ENCODE results near the gene SYT1.
"Not testable (repeated sequence)": the region's sequence is repeated elsewhere in the genome, so short reads cannot be mapped to it uniquely, and the experiment has no call there.

SYT1 gene

DNA sequence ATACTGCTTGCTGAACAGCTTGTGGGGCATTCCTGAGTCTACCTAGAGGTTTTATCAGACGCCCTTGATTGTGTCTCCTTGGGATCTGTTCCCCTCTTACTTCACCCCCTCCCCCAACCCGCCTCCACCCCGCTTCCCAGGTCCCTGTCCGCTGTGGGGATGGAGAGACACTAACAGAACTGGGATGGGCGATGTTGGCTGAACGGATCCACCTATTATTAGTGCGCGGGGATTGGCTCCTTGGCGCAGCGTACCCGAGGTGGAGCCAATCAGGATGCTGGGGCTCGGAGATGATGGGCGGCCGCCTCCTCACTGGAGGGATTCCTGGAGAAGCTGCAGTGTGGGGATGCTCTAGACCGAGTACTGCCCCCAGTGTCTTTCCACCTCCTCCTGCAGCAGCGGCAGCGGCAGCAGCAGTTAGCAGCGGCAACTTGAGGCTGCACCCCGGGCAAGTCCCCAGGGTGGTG is at the start of gene SYT1:
SYT1 (plus strand) TSS at position 372 of the 467 bp plus-strand sequence.
- DNase-seq, result peak; percentile 82

DNA sequence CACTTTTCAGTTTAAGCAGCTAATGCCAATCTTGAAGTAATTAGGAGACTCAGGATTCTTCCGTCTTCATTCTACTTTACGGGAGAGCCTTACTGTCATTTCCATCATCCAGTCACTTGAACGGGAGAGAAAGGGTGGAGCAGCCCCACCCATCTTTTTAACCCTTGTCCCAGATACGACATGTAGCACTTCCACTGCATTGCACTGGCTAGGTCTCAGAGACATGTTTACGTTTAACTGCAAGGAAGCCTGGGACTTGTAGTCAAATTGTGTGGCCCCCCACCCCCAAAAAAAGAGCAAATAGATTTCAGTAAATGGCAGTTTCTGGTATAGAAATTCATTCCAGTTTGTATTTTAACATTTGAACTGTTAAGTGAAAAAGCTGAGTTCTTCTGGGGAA is 46.1 kb upstream of the SYT1 start:
- DNase-seq, result no peak

DNA sequence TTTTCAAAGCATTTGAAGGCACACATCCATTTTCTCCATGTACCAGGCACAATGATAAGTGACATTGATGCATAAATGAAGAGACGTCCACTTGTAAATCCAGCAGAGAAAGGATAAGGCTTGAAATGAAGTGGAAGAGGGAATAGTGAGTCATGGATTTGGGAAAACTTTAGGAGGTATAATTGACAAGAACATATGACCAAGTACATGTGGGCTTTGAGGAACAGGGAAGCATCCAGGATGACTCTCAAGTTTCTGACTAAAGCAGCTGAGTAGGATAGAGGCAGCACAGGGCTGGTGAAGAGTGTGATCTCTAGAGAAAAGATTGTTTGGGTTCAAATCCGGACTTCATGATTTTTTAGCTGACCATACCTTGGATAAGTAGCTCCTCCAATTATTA is 43.6 kb upstream of the SYT1 start:
- no peak for DNase-seq

DNA sequence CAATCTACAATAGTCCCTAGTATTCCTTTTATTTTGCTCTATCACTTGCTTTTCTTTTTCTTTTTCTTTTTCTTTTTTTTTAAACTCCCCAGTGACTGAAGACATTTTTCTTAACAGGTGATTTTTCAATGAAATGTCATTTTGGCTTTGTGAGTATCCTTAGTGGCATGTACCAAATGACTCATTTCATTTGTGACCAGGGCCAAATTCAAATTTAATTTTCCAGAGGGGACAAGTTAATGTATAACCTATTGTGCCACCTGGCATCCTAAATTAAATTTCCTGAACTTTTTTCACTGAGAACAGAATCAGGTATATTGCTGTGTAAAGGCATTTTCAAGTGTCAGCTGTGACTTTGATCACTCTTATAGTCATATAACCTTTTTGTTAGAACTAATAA is 39.7 kb upstream of the SYT1 start:
- DNase-seq, result no peak

DNA sequence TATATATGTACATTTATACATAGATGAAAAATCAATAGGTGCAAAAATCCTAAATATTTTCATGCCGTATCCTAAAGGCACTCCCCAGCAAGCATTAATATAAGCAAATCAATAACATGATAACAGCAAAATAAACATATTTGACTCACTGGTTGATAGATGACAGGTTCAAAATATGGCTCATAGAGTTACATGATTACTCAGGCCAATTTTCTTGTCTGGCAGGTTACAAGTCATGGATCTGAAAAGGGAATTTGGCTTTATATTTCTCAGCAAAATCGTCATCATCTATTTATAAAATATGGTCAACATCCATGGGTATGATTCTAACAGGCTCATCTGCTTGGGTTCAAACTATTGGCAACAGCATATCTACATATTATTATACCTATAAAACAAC is 34.9 kb upstream of the SYT1 start:
- DNase-seq, result no peak

DNA sequence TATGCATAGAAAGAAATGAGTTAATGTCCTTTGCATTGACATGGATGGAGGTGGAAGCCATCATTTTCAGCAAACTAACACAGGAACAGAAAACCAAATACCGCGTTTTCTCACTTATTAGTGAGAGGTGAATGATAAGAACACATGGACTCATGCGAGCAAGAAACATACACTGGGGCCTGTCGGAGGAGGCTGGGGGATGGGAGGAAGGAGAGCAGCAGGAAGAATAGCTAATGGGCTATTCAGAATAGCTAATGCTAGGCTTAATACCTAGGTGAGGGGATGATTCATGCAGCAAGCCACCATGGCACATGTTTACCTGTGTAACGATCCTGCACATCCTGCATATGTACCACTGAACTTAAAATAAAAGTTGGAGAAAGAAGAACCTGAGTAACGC is 29.1 kb upstream of the SYT1 start:
- DNase-seq, result no peak

DNA sequence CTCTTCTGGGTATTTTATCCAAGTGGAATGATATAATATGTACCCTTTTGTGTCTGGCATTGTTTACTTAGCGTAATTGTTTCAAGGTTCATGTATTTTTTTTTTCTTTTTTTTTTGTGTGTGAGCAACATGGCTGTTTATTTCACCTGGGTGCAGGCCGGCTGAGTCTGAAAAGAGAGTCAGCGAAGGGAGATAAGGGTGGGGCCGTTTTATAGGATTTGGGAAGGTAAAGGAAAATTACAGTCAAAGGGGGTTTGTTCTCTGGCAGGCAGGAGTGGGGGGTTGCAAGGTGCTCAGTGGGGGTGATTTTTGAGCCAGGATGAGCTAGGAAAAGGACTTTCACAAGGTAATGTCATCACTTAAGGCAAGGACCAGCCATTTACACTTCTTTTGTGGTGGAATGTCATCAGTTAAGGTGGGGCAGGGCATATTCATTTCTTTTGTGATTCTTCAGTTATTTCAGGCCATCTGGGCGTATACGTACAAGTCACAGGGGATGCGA is 24.0 kb upstream of the SYT1 start:
- not testable (repeated sequence) for DNase-seq

DNA sequence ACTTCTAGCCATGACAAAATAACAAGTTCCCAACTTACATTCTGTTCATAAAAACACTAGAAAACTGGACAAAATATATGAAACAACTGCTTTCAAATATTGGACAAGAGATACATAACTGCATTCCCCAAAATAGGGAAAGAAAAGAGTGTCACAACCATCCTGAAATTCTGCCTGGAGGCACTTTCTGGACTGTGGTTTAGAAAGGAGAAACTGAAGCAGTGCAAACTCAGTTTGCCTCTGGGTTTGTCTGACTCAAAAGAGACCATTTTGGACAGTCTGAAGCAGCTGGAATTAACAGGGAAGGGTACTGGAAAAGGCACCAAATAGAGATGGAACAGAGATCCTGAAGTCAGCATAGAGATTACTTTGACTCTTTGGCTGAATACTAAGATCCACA is 11.3 kb upstream of the SYT1 start:
- DNase-seq, result no peak

DNA sequence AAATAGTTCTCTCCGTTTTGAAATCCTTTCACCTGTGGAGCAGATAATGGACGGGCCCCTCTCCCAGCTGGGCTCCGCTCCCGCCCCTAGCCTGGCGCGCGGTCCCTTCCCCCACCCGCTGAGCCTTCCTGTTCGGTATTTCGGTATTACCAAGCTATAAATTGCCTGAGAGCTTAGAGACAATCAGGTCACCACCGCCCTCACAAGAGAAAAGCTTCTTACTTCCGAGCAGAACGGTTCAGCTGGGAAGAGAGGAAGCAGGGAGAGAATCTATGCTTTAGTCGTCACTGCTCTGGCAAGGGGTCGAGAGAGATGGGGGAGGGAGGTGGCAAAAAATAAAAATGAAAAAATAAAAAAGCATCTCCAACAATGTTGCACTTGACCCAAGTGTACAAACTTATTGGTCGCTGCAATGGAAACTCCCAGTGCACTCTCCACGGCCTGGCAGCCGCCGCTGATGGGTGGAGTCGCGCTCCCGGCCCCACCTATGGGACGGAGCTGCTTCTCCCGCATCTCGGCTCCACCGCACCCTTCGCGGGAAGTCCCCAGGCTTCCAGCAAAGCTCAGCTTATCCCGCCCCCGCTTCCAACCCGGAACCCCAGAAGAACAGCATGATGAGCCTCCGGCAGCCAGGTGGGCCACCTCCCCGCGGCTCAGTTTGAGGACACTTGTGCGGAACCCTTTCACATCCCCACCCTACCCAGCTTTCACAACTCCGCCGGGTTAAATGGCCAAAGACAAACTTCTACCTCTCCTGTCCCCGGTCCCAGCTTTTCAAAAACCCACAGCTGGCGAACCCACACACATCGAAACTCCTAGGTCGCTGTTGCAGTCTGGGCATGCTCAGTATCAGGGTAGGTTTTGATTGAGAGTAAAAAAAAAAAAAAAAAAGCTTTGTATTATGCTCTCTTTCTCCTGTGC is 832 bp upstream of the SYT1 start:
- peak; percentile 73 for DNase-seq

DNA sequence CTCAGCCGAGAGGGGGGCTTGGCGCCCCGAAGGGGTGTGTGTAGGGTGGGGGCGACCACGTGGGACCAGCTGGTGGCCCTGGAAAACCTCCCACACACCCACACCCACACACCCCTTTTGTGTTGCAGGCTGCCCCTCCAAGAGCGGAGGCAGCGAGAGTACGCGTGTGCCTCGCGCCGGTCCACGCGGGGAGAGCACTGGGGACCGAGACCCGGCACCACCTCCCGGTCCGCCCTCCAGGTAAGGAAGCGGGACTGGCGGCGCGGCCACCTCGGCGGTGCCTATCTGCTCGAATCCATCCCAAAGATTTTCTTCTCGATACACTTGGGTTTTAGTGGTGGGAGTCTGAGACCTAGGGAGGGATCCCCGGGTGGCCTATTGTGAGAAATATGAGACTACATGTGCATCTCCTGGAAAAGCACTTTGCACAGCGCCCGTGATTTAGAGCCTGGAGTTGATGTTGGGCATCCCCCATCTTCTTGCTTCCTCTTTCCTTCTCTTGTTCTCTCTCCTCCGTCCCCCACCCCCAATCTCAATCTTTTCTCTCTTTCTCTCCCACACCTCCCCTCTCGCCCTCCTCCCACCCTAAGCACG is 393 bp downstream of the SYT1 start:
- DNase-seq, result peak; percentile 49

DNA sequence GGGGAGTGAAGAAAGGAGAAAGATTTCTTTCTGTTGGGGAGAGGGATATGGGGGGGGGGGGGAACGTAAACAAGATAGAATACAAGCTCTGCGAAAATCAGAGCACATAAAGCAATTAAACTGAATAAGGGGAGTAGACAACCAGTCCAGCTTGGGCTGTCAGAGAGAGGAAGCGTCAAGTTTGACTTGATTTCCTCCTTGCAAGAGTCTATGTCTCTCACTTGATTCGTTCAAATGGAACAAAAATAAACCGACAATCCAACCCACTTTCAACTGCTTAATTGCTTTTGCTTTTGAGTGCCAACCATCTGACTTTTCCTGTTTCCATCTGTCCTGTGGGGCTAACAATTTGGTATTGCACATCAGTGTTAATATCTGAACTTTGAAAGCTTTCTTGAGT is 942 bp downstream of the SYT1 start:
- DNase-seq, result peak; percentile 18

DNA sequence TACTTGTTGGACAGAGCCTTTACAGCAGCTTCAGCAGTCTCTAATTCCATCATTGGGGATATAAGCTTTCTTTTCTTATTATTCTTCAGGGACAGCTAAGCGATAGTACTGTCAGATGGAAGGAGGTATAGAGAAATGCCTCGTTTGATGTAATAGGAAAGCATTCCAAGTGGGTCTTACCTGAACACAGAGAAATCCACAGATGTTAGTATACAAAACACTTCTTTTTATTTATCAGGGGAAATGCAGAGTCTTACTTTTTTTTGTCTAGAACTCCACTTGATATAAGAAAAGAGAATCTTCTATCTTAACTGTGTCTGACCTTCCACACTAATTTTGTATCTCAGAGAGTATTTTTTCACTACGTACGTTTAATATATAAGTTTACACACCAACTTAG is 1.9 kb downstream of the SYT1 start:
- DNase-seq, result no peak

DNA sequence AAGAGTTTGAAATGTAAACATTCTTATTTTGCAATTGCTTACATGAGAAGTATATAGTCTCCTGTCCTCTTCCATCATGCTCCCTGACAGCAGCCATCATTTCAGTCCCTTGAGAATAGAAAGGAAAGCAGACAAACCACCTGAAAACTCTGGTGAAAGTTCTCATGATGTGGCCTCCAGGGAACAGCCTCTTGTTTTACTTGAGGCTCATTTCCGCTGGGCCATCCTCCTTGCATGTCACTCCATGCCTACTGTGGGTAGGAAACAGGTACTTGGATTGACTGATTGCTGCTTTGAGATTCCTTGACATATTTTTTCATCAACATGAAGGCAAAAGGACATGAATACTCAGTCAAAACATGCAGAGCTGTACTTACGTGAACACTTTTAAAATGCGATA is 6.0 kb downstream of the SYT1 start:
- DNase-seq, result no peak

DNA sequence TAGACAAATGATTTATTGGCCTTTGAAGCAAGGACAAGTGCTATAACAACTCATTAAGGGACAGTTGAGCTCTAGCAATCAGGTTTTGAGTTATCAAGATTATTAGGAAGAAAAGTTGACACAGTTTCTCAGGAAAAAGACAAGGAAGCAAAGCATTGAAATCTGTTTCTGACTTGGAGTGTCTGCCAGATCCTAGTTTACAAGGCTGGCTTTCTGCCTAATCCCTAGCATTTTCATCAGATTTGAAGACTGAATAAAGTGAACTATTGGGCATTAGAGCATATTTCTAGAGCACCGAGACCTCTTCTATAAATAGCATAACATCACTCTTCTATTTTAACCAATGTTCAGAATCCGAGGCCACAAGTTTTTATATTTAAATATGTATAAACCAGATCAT is 7.0 kb downstream of the SYT1 start:
- peak; percentile 10 for DNase-seq

DNA sequence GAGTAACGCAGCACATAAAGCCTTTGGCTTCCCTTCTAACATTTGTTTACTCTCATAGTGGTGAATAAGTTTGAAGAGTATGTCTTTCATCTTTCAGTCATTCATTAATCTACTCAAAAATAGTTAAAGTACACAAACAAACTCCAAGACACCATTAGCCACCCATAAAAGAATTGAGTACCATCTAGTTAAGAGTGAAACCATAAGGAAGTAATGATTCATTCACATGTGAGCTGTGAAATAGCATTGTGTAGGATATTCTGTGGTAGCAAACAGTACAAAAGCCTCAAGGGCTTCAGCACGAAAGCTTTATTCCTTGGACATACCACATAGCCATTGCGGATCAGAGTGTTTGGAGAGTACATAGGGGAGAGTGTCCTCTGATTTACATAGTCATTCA is 13.9 kb downstream of the SYT1 start:
- peak; percentile 61 for DNase-seq

DNA sequence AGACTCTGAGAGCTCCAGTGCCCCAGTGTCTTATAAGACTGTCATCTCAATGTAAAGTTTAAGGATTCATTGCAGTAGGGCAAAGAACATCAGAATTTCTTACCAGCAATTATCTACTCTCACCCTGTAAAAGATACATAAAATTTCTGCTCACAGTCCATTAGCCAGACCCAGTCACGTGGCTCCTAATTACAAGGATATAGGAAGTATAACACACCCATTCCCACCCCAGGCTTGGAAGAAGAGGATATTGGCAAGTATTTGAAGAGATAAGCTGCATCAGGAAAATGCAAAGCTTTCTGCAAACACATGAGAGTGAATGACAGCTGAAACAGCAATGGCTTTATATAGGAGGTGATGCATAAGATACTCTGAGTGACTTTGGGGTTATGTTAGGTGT is 14.3 kb downstream of the SYT1 start:
- DNase-seq, result no peak

DNA sequence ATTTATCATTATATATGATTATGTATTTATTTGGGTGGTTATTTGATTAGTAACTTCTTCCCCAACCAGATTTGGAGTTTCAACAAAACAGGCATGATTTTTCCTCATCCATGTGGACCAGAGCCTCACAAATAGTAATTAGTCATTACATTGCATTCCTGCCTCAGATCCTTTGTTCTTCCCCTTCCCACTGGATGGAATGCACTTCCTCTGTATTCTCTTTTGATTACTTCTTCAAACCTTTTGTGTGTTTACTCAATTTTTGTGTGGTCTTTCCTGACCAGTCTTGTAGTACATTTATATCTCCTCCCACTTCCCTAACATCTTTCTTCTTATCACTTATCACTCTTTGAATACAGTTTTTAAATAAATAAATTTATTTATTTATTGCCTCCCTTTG is 15.5 kb downstream of the SYT1 start:
- DNase-seq, result no peak

DNA sequence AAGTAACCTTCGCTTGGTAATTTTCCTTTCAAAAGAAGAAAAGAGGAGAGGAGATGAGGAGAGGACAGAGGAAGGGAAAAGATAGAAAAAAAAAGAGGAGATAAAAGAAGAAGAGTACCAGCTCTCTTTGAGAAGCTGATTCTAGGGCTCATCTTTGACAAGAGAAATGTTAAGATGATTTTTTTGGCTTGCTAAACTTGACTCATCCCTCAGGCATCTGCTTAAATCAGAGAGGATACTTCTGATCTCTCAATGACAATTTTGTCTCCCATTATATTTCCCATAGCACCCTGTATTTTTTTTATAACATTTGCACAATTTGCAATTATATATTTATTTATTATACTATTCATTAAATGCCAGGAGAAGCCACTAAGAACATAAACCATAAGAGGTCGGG is 17.1 kb downstream of the SYT1 start:
- no peak for DNase-seq

DNA sequence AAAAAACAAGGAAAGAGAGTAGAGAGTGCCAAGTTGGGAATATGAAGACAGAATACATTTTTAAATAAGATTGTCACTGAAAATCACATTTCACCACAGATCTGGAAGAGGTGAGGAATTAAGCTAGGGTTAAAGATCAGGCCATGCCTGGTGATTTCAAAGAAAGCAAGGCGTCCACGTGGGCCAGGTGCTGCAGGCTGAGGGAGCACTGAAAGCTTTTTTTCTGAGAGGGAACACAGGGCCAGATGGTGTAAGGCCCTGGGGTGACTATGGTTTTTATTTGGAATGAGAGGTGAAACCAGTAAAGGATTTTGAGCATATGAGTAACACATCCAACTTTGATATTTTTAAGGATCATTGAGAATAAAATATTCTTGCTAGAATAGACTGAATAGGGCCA is 20.9 kb downstream of the SYT1 start:
- no peak for DNase-seq

DNA sequence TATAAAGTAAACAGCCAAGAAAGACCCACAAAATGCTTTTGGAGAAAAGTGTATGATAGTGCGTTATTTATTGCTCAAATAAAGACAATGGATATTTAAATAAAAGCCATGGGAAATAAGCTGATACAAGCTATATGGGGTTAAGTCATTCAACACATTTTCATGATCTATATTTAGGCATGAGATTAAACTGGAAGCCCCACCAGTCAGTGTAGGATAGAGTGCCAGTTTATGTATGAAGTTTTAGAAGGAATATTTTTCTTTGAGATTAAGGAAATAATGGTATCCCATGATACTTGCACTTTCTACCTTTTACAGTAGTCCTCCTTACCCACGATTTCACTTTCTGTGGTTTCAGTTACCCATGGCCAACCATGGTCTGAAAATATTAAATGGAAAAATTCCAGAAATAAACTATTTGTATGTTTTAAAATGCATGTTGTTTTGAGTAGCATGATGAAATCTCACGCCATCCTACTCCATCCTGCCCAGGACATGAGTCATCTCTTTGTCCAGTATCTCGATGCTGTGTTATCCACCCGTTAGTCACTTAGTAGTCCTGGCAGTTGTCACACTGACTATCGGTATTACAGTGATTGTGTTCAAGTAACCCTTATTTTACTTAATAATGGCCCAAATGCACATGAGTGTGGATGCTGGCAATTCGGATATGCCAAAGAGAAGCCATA is 22.3 kb downstream of the SYT1 start:
- no peak for DNase-seq

DNA sequence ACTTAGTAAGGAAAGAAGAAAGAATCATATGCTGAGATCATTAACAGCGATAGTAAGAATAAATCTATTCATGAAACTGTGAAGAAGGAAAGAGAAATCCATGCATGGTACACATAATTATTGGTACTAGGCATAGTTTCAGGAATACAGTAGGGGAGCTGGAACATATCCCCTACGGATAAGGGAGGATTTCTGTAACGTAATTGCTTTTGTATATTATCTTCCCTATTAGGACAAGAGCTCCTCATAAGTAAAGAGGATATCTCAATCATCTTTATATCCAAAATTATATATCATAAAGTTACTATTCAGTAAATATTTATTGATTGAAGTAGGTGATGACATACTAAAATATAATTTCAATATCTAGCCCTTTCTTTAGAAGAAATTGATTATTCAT is 22.9 kb downstream of the SYT1 start:
- DNase-seq, result no peak

DNA sequence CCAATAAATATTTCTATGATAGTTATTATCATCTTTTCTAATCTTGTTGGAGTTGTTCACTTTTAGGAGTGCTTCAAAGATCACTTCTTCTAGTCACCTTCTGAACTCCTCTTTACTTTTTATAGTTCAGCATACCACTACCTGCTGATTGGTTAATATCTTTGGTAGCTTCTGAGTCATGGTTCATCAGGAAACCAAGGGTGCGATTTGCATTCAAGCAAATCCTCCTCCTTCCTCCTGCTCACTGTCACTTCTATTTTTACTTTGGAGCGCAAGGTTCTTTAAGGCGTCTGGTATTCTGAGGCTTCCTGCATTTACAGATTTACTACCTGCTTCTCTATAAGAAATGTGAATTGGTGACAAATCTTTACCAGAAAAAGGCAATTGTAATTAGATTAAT is 24.0 kb downstream of the SYT1 start:
- DNase-seq, result no peak

DNA sequence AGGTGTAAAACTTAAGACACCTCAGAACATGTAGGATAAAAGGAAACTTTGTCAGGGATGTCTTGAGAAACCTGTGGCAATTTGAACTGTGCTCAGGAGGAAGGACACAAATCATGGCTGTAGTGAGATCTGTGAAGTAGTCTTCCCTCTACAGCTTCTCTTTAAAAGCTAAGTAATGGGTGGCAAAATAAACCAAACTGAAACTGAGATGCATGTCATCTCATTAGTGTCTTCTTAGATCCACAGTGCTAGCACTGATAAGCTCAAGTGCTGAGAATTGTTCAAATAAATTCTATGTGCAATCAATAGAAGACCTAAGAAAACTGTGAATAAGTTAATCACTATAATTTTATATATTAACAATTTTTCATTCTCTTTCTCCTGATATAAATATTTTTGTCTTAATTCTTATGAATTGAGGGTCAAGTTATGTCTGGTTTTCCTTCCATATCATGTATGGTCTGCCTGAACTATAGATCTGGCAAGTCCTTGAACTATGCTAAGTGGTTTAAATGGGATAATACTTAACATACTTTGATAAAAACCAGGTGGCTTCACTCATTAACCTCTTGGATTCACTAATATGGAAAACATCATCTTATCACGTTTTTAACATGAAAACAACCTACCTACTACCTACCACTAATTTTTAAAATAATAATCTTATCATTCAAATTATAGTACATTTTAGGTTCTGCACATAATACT is 27.2 kb downstream of the SYT1 start:
- no peak for DNase-seq
